ENCODE measurements around the gene RDH11.

DNA sequence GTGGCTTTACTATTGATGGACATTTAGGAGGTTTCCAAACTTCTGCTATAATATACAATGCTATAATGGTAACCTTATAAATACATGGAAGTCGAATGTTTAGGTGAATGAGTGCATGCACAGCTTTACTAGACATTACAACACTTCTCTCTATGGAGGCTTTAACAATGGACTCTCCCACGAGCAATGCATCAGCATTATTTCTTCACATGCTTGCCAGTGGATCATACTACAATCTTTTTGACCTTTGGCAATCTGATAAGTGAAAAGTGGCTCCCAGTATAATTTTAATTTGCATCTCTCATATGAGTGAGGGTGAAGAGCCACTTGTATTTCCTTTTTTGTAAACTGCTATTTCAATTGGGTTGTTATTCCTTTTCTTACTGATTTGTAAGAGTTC is 24.3 kb upstream of the RDH11 start:
- TF ChIP-seq, protein P1, sequence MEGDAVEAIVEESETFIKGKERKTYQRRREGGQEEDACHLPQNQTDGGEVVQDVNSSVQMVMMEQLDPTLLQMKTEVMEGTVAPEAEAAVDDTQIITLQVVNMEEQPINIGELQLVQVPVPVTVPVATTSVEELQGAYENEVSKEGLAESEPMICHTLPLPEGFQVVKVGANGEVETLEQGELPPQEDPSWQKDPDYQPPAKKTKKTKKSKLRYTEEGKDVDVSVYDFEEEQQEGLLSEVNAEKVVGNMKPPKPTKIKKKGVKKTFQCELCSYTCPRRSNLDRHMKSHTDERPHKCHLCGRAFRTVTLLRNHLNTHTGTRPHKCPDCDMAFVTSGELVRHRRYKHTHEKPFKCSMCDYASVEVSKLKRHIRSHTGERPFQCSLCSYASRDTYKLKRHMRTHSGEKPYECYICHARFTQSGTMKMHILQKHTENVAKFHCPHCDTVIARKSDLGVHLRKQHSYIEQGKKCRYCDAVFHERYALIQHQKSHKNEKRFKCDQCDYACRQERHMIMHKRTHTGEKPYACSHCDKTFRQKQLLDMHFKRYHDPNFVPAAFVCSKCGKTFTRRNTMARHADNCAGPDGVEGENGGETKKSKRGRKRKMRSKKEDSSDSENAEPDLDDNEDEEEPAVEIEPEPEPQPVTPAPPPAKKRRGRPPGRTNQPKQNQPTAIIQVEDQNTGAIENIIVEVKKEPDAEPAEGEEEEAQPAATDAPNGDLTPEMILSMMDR (IDR thresholded peaks at IDR 0.05) = no peak
- TF ChIP-seq POLR2A (IDR thresholded peaks at IDR 0.05) = no peak

Measured in lower leg skin (tissue), 3 donors.